CD8-positive, alpha-beta memory T cell (primary cell): Measurements from ENCODE around the gene TDRD9. TPM values are rescaled to one million over a fixed set of nuclear protein-coding genes. Genes with fewer than 3 reads are reported as not detected.

Source experiments
- CTCF ChIA-PET: fragments of 350-600 bp; sonication (Branson Sonifier 250); formaldehyde crosslinking; loops from one replicate; lab custom pipeline; 2021; ENCODE audit warnings: antibody characterized with exemption; lab: Charles Lee
- POLR2A ChIA-PET: fragments of 350-600 bp; sonication (Branson Sonifier 250); formaldehyde crosslinking; loops from one replicate; lab custom pipeline; 2021; ENCODE audit warnings: antibody characterized with exemption; lab: Charles Lee
- DNase-seq, 5 donors: peaks; one replicate each; pipeline versions ENCODE4 v3.0.0 to v3.0.0-alpha.2; 2020 to 2022; ENCODE audit warnings: mixed read lengths in 1 of 5
- H3K27ac ChIP-seq: one replicate; pipeline ENCODE4 v1.7.0; 2013; ENCODE audit warnings: low read depth, mild to moderate bottlenecking, low read length, moderate library complexity
- H3K27me3 ChIP-seq: 2 replicates; pipeline ENCODE4 v1.7.0; 2013; ENCODE audit warnings: low read length, mild to moderate bottlenecking; ENCODE audit not compliant: insufficient read depth, poor library complexity, severe bottlenecking
- H3K36me3 ChIP-seq: 2 replicates; pipeline ENCODE4 v1.7.0; 2013; ENCODE audit warnings: mild to moderate bottlenecking, low read length, moderate library complexity; ENCODE audit not compliant: insufficient read depth
- H3K4me1 ChIP-seq: 2 replicates; pipeline ENCODE4 v1.7.0; 2013; ENCODE audit warnings: mild to moderate bottlenecking, low read length, moderate library complexity; ENCODE audit not compliant: insufficient read depth
- H3K4me3 ChIP-seq: 2 replicates; pipeline ENCODE4 v1.7.0; 2013; ENCODE audit warnings: mild to moderate bottlenecking, low read length
- H3K9me3 ChIP-seq: 2 replicates; pipeline ENCODE4 v1.7.0; 2013; ENCODE audit warnings: mild to moderate bottlenecking, low read length
- H3K27ac Mint-ChIP-seq, 8 donors: one replicate each; pipeline ENCODE4 v1.8.0; 2020 to 2021; ENCODE audit warnings: mixed read lengths in 8 of 8, mild to moderate bottlenecking in 6 of 8, inconsistent platforms in 3 of 8, moderate library complexity in 3 of 8
- H3K27me3 Mint-ChIP-seq, 2 donors: one replicate each; pipeline ENCODE4 v1.8.0; 2020 to 2021; ENCODE audit warnings: mixed read lengths in 2 of 2, mild to moderate bottlenecking in 1 of 2, moderate library complexity in 1 of 2
- H3K36me3 Mint-ChIP-seq, 3 donors: one replicate each; pipeline ENCODE4 v1.8.0; 2020 to 2021; ENCODE audit warnings: mixed read lengths in 3 of 3, inconsistent platforms in 1 of 3, mild to moderate bottlenecking in 1 of 3
- H3K4me1 Mint-ChIP-seq, 3 donors: one replicate each; pipeline ENCODE4 v1.8.0; 2020 to 2021; ENCODE audit warnings: mixed read lengths in 3 of 3, inconsistent platforms in 1 of 3, mild to moderate bottlenecking in 1 of 3
- H3K4me3 Mint-ChIP-seq, 7 donors: one replicate each; pipeline ENCODE4 v1.8.0; 2020 to 2021; ENCODE audit warnings: mixed read lengths in 7 of 7, mild to moderate bottlenecking in 6 of 7, moderate library complexity in 4 of 7, inconsistent platforms in 2 of 7
- H3K9me3 Mint-ChIP-seq, 5 donors: one replicate each; pipeline ENCODE4 v1.8.0; 2020 to 2022; ENCODE audit warnings: mixed read lengths in 5 of 5, mild to moderate bottlenecking in 3 of 5, moderate library complexity in 2 of 5, inconsistent platforms in 1 of 5
- polyA plus RNA-seq: library from polyadenylated mRNA; unstranded; fragments of 300-500 nt; fragmentation: Illumina TruSeq; gene quantifications from one replicate; pipeline ENCODE4 v1.2.3, GENCODE V29; 2021
- total RNA-seq, 2 experiments: library from RNA; stranded (reverse); gene quantifications; one replicate each; pipeline ENCODE4 v1.2.3, GENCODE V29; 2021

The TDRD9 gene
- total and polyA plus RNA-seq, 3 experiments from 2014 or later: 0.44 to 1.3 (median 0.46) TPM

- CTCF ChIA-PET: interaction anchor here (1.5 kb wide), 1 partner anchor 20 kb away, joined by 4 read pairs; no protein-coding TSS in a partner anchor
- Mint-ChIP-seq H3K27ac (no peak overlapping the region), H3K4me1 (no peaks in the 10 kb centered on the region), H3K4me3 (no peak overlapping the region), H3K36me3 (no peaks in the 10 kb centered on the region), H3K9me3 (no peaks in the 10 kb centered on the region), H3K27me3 (no peaks in the 10 kb centered on the region)
- no peak overlapping the region for H3K27ac ChIP-seq
- no peaks in the 10 kb centered on the region for H3K9me3 ChIP-seq
- no peaks in the 10 kb centered on the region for H3K36me3 ChIP-seq
- H3K27me3 ChIP-seq: no peaks in the 10 kb centered on the region
- no peak overlapping the region for H3K4me3 ChIP-seq
- H3K4me1 ChIP-seq: no peaks in the 10 kb centered on the region
- POLR2A ChIA-PET: no interaction called here
- DNase-seq: no peak
Observed at GRCh38 chr14:103890052-103890371, 38.2 kb upstream of the TDRD9 start.

DNA sequence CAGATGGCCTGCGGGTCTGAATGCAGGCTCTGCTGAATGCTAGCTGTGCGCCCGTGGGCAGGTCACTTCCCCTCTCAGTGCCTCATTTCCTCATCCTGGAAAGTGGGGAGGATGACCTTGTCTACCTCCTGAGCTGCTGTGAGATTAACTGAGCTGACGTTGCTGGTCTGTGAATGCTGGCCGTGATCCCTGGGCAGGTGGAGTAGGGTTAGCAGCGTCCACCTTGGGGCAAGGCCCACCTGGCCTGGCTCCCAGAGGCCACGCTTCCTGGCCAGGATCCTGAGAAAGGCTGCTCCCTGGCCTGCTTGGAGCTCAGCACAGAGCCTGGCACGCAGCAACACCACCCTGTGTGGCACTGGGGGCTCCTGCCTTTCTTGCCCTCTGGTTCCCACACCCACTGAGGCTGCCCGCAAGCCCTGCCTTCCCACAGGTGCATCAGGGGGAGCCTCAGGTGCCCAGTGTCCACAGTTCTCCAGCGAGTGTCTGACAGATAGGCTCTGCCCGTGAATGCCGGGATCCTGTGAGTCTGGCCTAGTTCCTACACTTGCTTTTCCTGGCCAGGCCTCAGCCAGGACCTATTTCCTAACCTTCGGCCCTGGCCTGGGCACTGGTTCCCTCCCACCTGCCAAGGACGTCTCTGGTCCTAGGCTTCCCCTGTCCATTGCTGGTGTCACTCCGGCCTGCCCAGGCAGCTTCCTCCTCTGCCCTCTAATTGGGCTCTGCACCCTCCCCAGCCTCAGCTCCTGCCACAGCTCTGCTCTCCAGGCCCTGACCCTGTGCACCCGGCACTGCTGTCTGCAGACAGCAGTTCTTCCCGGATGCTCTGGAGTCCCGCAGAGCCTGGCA, 37.2 kb upstream of the TDRD9 start:
- no peak overlapping the region for H3K27ac Mint-ChIP-seq
- Histone ChIP-seq H3K27ac (no peak overlapping the region), H3K27me3 (no peaks in the 10 kb centered on the region), H3K4me1 (no peaks in the 10 kb centered on the region), H3K4me3 (no peak overlapping the region), H3K36me3 (no peaks in the 10 kb centered on the region), H3K9me3 (no peaks in the 10 kb centered on the region)
- CTCF ChIA-PET: interaction anchor here (1.5 kb wide), 1 partner anchor 19 kb away, joined by 4 read pairs; no protein-coding TSS in a partner anchor
- POLR2A ChIA-PET: no interaction called here
- H3K27me3 Mint-ChIP-seq: no peaks in the 10 kb centered on the region
- H3K4me3 Mint-ChIP-seq: no peak overlapping the region
- no peaks in the 10 kb centered on the region for H3K36me3 Mint-ChIP-seq
- no peaks in the 10 kb centered on the region for H3K9me3 Mint-ChIP-seq
- DNase-seq: no peak
- no peaks in the 10 kb centered on the region for H3K4me1 Mint-ChIP-seq

DNA sequence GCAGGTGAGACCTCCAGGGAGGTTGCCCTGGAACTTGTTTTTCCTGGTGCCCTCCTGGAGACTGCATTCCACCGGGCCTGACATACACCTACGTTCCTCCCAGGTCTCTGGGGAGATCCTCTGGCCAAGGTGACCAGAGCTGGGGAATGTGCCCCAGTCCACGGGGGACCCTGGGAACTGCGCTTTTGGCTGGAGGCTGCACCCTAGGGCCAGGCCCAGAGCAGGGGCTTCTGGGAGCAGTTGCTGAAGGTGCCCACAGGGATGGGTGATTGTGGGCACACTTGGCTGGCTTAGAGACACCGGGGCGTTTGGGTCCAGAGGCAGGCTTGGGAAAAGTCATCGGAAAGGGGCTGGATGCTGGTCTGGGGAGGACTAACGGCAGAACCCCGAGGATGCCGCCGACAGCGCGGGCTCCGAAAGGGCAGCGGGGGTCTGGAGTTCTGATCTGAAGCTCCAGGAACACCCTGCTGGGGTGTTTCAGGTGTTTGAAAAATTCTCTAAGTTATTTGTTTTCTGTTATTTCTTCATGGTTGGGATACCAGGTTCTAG, 36.5 kb upstream of the TDRD9 start:
- Histone ChIP-seq H3K36me3 (no peaks in the 10 kb centered on the region), H3K27ac (no peak overlapping the region), H3K27me3 (no peaks in the 10 kb centered on the region), H3K4me3 (no peak overlapping the region), H3K9me3 (no peaks in the 10 kb centered on the region), H3K4me1 (no peaks in the 10 kb centered on the region)
- ChIA-PET POLR2A (no interaction called here), CTCF (no interaction called here)
- no peaks in the 10 kb centered on the region for H3K4me1 Mint-ChIP-seq
- no peak overlapping the region for H3K27ac Mint-ChIP-seq
- no peaks in the 10 kb centered on the region for H3K27me3 Mint-ChIP-seq
- no peaks in the 10 kb centered on the region for H3K36me3 Mint-ChIP-seq
- H3K9me3 Mint-ChIP-seq: no peaks in the 10 kb centered on the region
- no peak overlapping the region for H3K4me3 Mint-ChIP-seq
- DNase-seq: no peak

GRCh38 chr14:103892247-103892646, 36.0 kb upstream of the TDRD9 start:
- H3K27me3 Mint-ChIP-seq: no peaks in the 10 kb centered on the region
- Histone ChIP-seq H3K27me3 (no peaks in the 10 kb centered on the region), H3K4me3 (no peak overlapping the region), H3K9me3 (no peaks in the 10 kb centered on the region), H3K27ac (no peak overlapping the region), H3K36me3 (no peaks in the 10 kb centered on the region), H3K4me1 (no peaks in the 10 kb centered on the region)
- no peaks in the 10 kb centered on the region for H3K4me1 Mint-ChIP-seq
- H3K27ac Mint-ChIP-seq: no peak overlapping the region
- no peak overlapping the region for H3K4me3 Mint-ChIP-seq
- POLR2A ChIA-PET: no interaction called here
- no peaks in the 10 kb centered on the region for H3K9me3 Mint-ChIP-seq
- DNase-seq: no peak
- H3K36me3 Mint-ChIP-seq: no peaks in the 10 kb centered on the region
- CTCF ChIA-PET: no interaction called here

DNA sequence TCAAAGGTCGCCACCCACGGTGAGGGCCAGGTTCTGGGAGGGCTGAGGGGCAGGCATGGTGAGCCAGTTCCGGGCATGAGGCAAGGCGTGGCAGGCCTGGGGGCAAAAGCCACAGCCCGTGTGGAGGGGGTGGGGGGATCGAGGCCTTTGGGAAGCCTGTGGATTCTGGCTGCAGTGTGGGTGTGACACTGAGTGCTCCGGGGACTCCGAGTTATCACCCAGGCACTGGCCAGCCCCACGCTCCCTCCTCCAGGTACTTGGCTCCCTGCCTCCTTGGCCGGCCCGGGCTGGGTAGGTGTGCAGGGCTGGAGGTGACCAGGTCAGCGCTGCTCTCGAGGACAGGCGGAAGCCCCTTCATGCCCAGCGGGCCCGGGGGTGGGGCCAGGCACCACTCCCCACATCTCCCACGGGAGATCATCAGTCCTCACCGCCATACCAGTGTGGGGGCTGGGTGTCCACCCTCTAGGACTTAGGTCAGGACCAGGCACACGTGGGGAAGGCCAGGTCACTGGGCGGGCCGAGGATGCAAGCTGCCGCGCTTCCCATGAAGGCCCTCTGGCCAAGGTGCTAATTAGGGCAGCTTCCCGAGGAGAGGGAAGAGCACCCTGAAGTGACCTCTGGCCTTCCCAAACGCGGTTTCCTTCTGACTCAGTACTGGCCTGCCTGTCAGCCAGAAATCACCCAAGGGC, 34.1 kb upstream of the TDRD9 start:
- Histone ChIP-seq H3K27me3 (no peaks in the 10 kb centered on the region), H3K36me3 (no peaks in the 10 kb centered on the region), H3K4me1 (no peaks in the 10 kb centered on the region), H3K9me3 (no peaks in the 10 kb centered on the region), H3K27ac (no peak overlapping the region), H3K4me3 (no peak overlapping the region)
- H3K4me1 Mint-ChIP-seq: no peaks in the 10 kb centered on the region
- ChIA-PET CTCF (no interaction called here), POLR2A (no interaction called here)
- H3K4me3 Mint-ChIP-seq: no peak overlapping the region
- no peaks in the 10 kb centered on the region for H3K9me3 Mint-ChIP-seq
- DNase-seq: no peak
- no peaks in the 10 kb centered on the region for H3K27me3 Mint-ChIP-seq
- no peaks in the 10 kb centered on the region for H3K36me3 Mint-ChIP-seq
- no peak overlapping the region for H3K27ac Mint-ChIP-seq

DNA sequence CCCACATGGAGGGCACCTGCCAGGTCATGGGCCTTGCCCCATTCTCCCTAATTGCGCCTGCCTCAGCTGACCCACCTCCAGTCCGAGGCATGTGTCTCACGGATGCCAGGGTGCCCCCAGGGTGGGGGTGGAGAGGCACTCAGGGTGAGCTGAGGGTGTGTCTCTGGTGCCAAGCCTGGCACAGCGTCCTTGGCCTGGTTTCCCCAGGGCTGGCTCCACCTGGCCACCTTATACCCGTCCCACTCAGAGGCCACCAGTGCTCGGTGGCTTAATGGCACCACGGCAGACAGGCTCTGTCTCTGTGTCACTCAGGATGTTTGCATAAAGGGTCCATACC, 33.6 kb upstream of the TDRD9 start:
- H3K27me3 ChIP-seq: no peaks in the 10 kb centered on the region
- H3K27ac ChIP-seq: no peak overlapping the region
- Mint-ChIP-seq H3K27me3 (peaks cover 0 to under 1% of the 10 kb centered on the region in 2 donors), H3K4me3 (no peak overlapping the region), H3K9me3 (no peaks in the 10 kb centered on the region), H3K27ac (no peak overlapping the region), H3K36me3 (no peaks in the 10 kb centered on the region), H3K4me1 (no peaks in the 10 kb centered on the region)
- no peak for DNase-seq
- H3K9me3 ChIP-seq: no peaks in the 10 kb centered on the region
- ChIA-PET CTCF (no interaction called here), POLR2A (no interaction called here)
- H3K4me3 ChIP-seq: no peak overlapping the region
- H3K36me3 ChIP-seq: no peaks in the 10 kb centered on the region
- H3K4me1 ChIP-seq: no peaks in the 10 kb centered on the region

- Mint-ChIP-seq H3K4me1 (peaks cover 3 to 6% (median 5%) of the 10 kb centered on the region in 3 donors), H3K9me3 (no peaks in the 10 kb centered on the region), H3K27me3 (peaks cover 0 to 3% of the 10 kb centered on the region in 2 donors), H3K27ac (no peak overlapping the region), H3K4me3 (no peak overlapping the region), H3K36me3 (no peaks in the 10 kb centered on the region)
- Histone ChIP-seq H3K27ac (no peak overlapping the region), H3K9me3 (no peaks in the 10 kb centered on the region), H3K4me1 (no peaks in the 10 kb centered on the region), H3K4me3 (no peak overlapping the region), H3K36me3 (no peaks in the 10 kb centered on the region), H3K27me3 (no peaks in the 10 kb centered on the region)
- DNase-seq: no peak
- ChIA-PET POLR2A (no interaction called here), CTCF (interaction anchor here (1.1 kb wide), 1 partner anchor 11 kb away, joined by 3 read pairs; no protein-coding TSS in a partner anchor)
Observed at GRCh38 chr14:103896578-103896977, 31.7 kb upstream of the TDRD9 start.
